ENCODE data around the gene NDFIP2.
A peak's percentile ranks its signal among the peaks of the same experiment; 100 is the strongest.

Gene NDFIP2

GRCh38 chr13:79483086-79483706 lies 2.2 kb downstream of the NDFIP2 start:
- no peak for ATAC-seq
- TF ChIP-seq CSDC2 (CRISPR knock-in tag; IDR thresholded peaks at IDR 0.05): no peak
- TF ChIP-seq ZNF565 (CRISPR knock-in tag; conservative IDR thresholded peaks at IDR 0.05; ENCODE audit: low read depth): no peak
- TF ChIP-seq TSHZ2 (CRISPR knock-in tag; IDR thresholded peaks at IDR 0.05): no peak

GRCh38 chr13:79485014-79485811 lies 4.3 kb downstream of the NDFIP2 start:
- ATAC-seq: peak; percentile 21
- no peak for TF ChIP-seq TCF4 (CRISPR knock-in tag; IDR thresholded peaks at IDR 0.05; ENCODE audit: borderline replicate concordance)
- TF ChIP-seq GLIS3 (CRISPR knock-in tag; IDR thresholded peaks at IDR 0.05): no peak
- TF ChIP-seq SNAI2 (CRISPR knock-in tag; IDR thresholded peaks at IDR 0.05): no peak
- TF ChIP-seq ZNF70 (CRISPR knock-in tag; IDR thresholded peaks at IDR 0.05): no peak
- TF ChIP-seq ZNF8 (CRISPR knock-in tag; IDR thresholded peaks at IDR 0.05): no peak
- TF ChIP-seq CSDC2 (CRISPR knock-in tag; IDR thresholded peaks at IDR 0.05): no peak
- TF ChIP-seq ZC3H10 (CRISPR knock-in tag; IDR thresholded peaks at IDR 0.05): no peak
- no peak for TF ChIP-seq ZNF565 (CRISPR knock-in tag; conservative IDR thresholded peaks at IDR 0.05; ENCODE audit: low read depth)
- TF ChIP-seq CSRNP3 (CRISPR knock-in tag; IDR thresholded peaks at IDR 0.05): no peak
- TF ChIP-seq RARB (CRISPR knock-in tag; IDR thresholded peaks at IDR 0.05): no peak
- TF ChIP-seq ZFP30 (CRISPR knock-in tag; IDR thresholded peaks at IDR 0.05): no peak
- TF ChIP-seq PATZ1 (CRISPR knock-in tag; IDR thresholded peaks at IDR 0.05; ENCODE audit: borderline replicate concordance): no peak
- TF ChIP-seq TSHZ2 (CRISPR knock-in tag; IDR thresholded peaks at IDR 0.05): no peak
- no peak for TF ChIP-seq TOX (CRISPR knock-in tag; IDR thresholded peaks at IDR 0.05; ENCODE audit: borderline replicate concordance)
- no peak for TF ChIP-seq ZFP3 (CRISPR knock-in tag; IDR thresholded peaks at IDR 0.05)
- no peak for TF ChIP-seq BACH2 (CRISPR knock-in tag; IDR thresholded peaks at IDR 0.05; ENCODE audit: borderline replicate concordance)
- TF ChIP-seq ARNTL (CRISPR knock-in tag; IDR thresholded peaks at IDR 0.05; ENCODE audit: borderline replicate concordance, low read depth): no peak
- no peak for TF ChIP-seq CREB5 (CRISPR knock-in tag; IDR thresholded peaks at IDR 0.05; ENCODE audit: low read depth)
